NB4 (cell line): ENCODE data around the gene DARS1.

ENCODE experiments used
- CTCF ChIP-seq: IDR thresholded peaks from one replicate; pipeline ENCODE4 v1.5.1; 2012; ENCODE audit warnings: low read depth, low read length
- MAX ChIP-seq: IDR thresholded peaks from 2 replicates; pipeline ENCODE4 v1.6.1; 2011; ENCODE audit warnings: low read depth, low read length
- POLR2A ChIP-seq: IDR thresholded peaks from 2 replicates; pipeline ENCODE4 v1.6.1; 2011; ENCODE audit warnings: mild to moderate bottlenecking; ENCODE audit not compliant: insufficient read length; ENCODE audit errors: extremely low read depth

GRCh38 chr2:135960150-135960549 is 25.3 kb downstream of the DARS1 start:
- TF ChIP-seq POLR2A: no peak
- TF ChIP-seq CTCF: no peak
- TF ChIP-seq MAX: no peak
